Cardiac muscle cell (in vitro differentiated cells and primary cell): ENCODE measurements around the gene TMPRSS13. TPM values are rescaled to one million over a fixed set of nuclear protein-coding genes. Genes with fewer than 3 reads are reported as not detected.

Experiments
- DNase-seq, 2 donors: peaks; one replicate each; pipeline versions ENCODE4 v3.0.0 to v3.0.0-alpha.2; 2010 to 2017; ENCODE audit warnings: low read depth in 1 of 2, low spot score in 1 of 2
- H3K27ac ChIP-seq: fragments of 200-600 bp; sonication (generic); 2 replicates; pipeline ENCODE4 v1.5.1; 2016
- H3K27me3 ChIP-seq: fragments of 200-600 bp; sonication (generic); 2 replicates; pipeline ENCODE4 v1.6.0; 2016; ENCODE audit warnings: control low read depth
- H3K36me3 ChIP-seq: fragments of 200-600 bp; sonication (generic); 2 replicates; pipeline ENCODE4 v1.5.1; 2016; ENCODE audit warnings: control low read depth
- H3K4me1 ChIP-seq: fragments of 200-600 bp; sonication (generic); 2 replicates; pipeline ENCODE4 v1.8.1; 2017; ENCODE audit warnings: low read depth, mild to moderate bottlenecking, mixed run types
- H3K4me3 ChIP-seq: fragments of 200-600 bp; sonication (generic); 2 replicates; pipeline ENCODE4 v1.5.1; 2016; ENCODE audit warnings: mild to moderate bottlenecking
- H3K9me3 ChIP-seq: fragments of 200-600 bp; sonication (generic); 2 replicates; pipeline ENCODE4 v1.5.1; 2017; ENCODE audit warnings: low read depth, mild to moderate bottlenecking, control low read depth
- polyA plus RNA-seq: library from polyadenylated mRNA; unstranded; fragments of >200 nt; fragmentation: Nextera tagmentation; extraction: Ambion mirVana; gene quantifications from 2 replicates; pipeline ENCODE4 v1.2.1, GENCODE V29; 2016
- total RNA-seq: library from RNA; depleted of rRNA; stranded (reverse); fragments of >200 nt; gene quantifications from 2 replicates; pipeline ENCODE4 v1.2.3, GENCODE V29; 2016
- TF ChIP-seq, protein P1 (sequence below): IDR thresholded peaks from 2 replicates; pipeline ENCODE4 v1.5.1; 2012; ENCODE audit warnings: low read depth, mild to moderate bottlenecking, low read length

TMPRSS13 gene
- total and polyA plus RNA-seq, 2 experiments from 2014 or later, result 0.40 to 0.66 TPM

DNA sequence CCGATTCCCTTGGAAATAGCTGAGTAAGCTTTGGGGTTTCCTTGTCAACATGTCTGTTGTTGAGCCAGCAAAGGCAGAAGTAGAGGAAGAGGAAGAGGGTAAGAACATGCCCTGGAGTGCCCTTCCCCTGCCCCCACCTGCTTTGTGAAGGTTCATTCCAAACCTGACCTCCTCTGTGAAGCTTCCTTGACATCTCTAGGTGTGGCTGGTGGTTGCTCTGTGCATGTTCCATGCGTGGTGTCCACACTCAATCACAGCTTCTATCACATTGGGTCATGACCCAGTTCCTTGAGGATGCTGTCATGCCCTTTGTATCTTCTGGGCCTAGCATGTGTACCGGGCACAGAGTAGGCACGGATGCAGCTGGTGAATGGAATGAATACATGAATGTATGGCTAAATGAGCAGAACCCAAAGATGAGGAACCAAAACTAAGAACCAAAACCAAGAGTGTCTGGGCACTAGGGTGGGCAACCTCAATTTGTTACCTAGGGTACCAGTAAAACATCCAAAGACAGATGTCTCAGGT, 29.0 kb downstream of the TMPRSS13 start:
- DNase-seq, result no peak
- Histone ChIP-seq H3K9me3 (no peaks in the 10 kb centered on the region), H3K27ac (no peak overlapping the region), H3K27me3 (peaks cover 6% of the 10 kb centered on the region), H3K4me1 (no peaks in the 10 kb centered on the region), H3K36me3 (no peaks in the 10 kb centered on the region), H3K4me3 (no peak overlapping the region)
- TF ChIP-seq, protein P1, sequence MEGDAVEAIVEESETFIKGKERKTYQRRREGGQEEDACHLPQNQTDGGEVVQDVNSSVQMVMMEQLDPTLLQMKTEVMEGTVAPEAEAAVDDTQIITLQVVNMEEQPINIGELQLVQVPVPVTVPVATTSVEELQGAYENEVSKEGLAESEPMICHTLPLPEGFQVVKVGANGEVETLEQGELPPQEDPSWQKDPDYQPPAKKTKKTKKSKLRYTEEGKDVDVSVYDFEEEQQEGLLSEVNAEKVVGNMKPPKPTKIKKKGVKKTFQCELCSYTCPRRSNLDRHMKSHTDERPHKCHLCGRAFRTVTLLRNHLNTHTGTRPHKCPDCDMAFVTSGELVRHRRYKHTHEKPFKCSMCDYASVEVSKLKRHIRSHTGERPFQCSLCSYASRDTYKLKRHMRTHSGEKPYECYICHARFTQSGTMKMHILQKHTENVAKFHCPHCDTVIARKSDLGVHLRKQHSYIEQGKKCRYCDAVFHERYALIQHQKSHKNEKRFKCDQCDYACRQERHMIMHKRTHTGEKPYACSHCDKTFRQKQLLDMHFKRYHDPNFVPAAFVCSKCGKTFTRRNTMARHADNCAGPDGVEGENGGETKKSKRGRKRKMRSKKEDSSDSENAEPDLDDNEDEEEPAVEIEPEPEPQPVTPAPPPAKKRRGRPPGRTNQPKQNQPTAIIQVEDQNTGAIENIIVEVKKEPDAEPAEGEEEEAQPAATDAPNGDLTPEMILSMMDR, result no peak

DNA sequence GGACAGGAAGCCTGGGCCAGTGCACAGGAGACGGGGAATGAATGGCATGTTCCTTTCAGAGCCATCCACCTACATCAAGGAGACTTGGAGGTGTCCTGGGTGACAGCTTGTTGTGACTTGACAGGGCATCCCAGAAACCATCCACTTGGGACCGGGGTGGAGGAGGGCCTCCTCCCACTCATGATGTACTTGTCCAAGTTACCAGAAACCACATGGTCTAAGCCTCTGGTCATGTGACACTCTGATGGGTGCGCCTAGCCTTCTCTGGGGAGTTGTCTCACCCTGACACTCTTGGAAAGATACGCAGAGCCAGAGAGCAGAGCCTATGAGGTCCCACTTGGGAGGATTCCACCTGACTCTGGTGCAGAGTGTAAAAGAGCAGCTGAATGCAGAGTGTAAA, 31.1 kb downstream of the TMPRSS13 start:
- Histone ChIP-seq H3K27me3 (peaks cover 8% of the 10 kb centered on the region), H3K27ac (no peak overlapping the region), H3K4me1 (no peaks in the 10 kb centered on the region), H3K9me3 (no peaks in the 10 kb centered on the region), H3K36me3 (no peaks in the 10 kb centered on the region), H3K4me3 (no peak overlapping the region)
- TF ChIP-seq, protein P1, result no peak
- DNase-seq, result no peak

DNA sequence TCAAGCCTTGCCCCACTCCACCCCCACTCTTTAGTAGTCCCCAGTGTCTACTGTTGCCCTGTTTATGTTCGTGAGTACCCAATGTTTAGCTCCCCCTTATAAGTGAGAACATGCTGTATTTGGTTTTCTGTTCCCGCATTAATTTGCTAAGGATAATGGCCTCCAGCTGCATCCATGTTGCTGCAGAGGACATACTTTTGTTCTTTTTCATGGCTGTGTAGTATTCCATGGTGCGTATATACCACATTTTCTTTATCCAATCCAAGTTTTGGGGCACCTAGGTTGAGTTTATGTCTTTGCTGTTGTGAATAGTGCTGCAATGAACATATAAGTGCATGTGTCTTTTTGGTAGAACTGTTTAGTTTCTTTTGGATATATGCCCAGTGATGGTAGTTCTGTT, 36.6 kb downstream of the TMPRSS13 start:
- TF ChIP-seq, protein P1, result no peak
- peaks cover 8% of the 10 kb centered on the region for H3K27me3 ChIP-seq
- no peak overlapping the region for H3K4me3 ChIP-seq
- no peaks in the 10 kb centered on the region for H3K9me3 ChIP-seq
- no peak for DNase-seq
- H3K27ac ChIP-seq, result no peak overlapping the region
- peaks cover 10% of the 10 kb centered on the region for H3K4me1 ChIP-seq
- H3K36me3 ChIP-seq, result no peaks in the 10 kb centered on the region

DNA sequence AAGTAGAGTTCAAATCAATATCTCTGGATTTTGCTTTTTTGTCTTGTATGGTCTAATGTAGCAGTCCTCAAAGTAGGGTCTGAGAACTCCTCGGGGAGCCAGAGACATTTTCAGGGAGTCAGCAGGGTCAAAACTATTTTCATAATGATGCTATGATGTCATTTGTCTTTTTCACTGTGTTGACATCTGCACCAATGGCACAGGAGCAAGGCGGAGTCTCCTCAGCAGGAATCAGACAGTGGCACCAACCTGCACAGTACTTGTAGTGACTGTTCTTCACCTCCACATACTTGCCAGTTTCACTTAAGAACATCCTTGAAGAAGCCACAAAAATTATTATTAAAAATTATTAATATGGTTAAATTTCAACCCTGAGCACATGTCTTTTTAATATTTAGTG, 37.8 kb downstream of the TMPRSS13 start:
- H3K27ac ChIP-seq, result no peak overlapping the region
- H3K36me3 ChIP-seq, result no peaks in the 10 kb centered on the region
- no peaks in the 10 kb centered on the region for H3K9me3 ChIP-seq
- H3K4me1 ChIP-seq, result peaks cover 20% of the 10 kb centered on the region
- H3K27me3 ChIP-seq, result peaks cover 8% of the 10 kb centered on the region
- TF ChIP-seq, protein P1, result no peak
- no peak overlapping the region for H3K4me3 ChIP-seq
- DNase-seq, result no peak

DNA sequence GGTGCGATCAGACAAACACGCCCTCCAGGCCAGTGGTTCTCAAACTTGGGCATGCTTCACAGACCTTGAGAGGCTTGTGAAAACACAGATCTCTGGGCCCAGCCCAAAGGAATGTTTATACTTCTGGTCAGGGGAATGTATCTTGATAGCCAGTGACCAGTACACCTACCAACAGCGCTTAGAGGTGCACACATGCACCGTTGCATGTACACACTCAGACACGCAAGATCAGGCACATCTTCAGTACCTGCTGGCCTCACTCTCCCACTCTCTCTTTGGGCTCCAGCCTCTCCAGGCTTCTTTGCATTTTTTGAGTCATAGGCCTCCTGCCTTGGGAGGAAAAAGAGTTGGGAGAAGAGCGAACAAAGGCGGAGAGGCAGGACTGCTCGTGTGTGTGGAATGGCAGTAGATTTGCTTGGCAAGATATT, 41.0 kb downstream of the TMPRSS13 start:
- Histone ChIP-seq H3K36me3 (no peaks in the 10 kb centered on the region), H3K27ac (peak overlapping the region; percentile 32), H3K9me3 (no peaks in the 10 kb centered on the region), H3K27me3 (peaks cover 5% of the 10 kb centered on the region), H3K4me1 (peaks cover 51% of the 10 kb centered on the region), H3K4me3 (no peak overlapping the region)
- TF ChIP-seq, protein P1, result no peak
- DNase-seq, result no peak
